Stimulated activated CD4-positive, alpha-beta T cell treated with anti-CD3 and anti-CD28 coated beads, TNF-alpha, amount 100 ng/mL, for 1 hour (primary cell): ENCODE results near the gene PSMD10.

Experiments used
- DNase-seq, 3 donors: peaks; one replicate each; pipeline ENCODE4 v3.0.0-alpha.2; 2020; ENCODE audit warnings: low read depth in 3 of 3, low spot score in 1 of 3

The PSMD10 gene

GRCh38 chrX:108072746-108073145, 18.6 kb downstream of the PSMD10 start:
- no peak for DNase-seq

- no peak for DNase-seq
These were observed 19.8 kb downstream of the PSMD10 start for GRCh38 chrX:108071578-108071977.

GRCh38 chrX:108070891-108071290, 20.5 kb downstream of the PSMD10 start:
- no peak for DNase-seq

- DNase-seq, result no peak
These were observed 23.2 kb downstream of the PSMD10 start for GRCh38 chrX:108068121-108068520.

- no peak for DNase-seq
These were observed 26.7 kb downstream of the PSMD10 start for GRCh38 chrX:108064613-108065012.

- no peak for DNase-seq
These were observed 27.3 kb downstream of the PSMD10 start for GRCh38 chrX:108064001-108064400.

- DNase-seq, result no peak
These were observed 31.5 kb downstream of the PSMD10 start for GRCh38 chrX:108059801-108060200.

GRCh38 chrX:108055546-108055945, 35.8 kb downstream of the PSMD10 start:
- DNase-seq, result no peak

GRCh38 chrX:108053218-108053617, 38.1 kb downstream of the PSMD10 start:
- DNase-seq, result no peak

GRCh38 chrX:108049649-108050048, 41.7 kb downstream of the PSMD10 start:
- no peak for DNase-seq

GRCh38 chrX:108044554-108045256, 46.6 kb downstream of the PSMD10 start, which contains the start of gene VSIG1:
Gene VSIG1 (plus strand): TSS chrX:108045065. CDS start chrX:108045131, 66 bp downstream.
- DNase-seq, result no peak

GRCh38 chrX:108036298-108036973, 54.9 kb downstream of the PSMD10 start:
- DNase-seq, result no peak

- no peak for DNase-seq
These were observed 56.6 kb downstream of the PSMD10 start for GRCh38 chrX:108034725-108035124.
